HepG2 (cell line): Measurements from ENCODE around the gene LRSAM1. TPM values are rescaled to one million over a fixed set of nuclear protein-coding genes. Genes with fewer than 3 reads are reported as not detected.
A peak's percentile ranks its signal among the peaks of the same experiment; 100 is the strongest.

Experiments used
- AGO2 ChIP-seq: fragments of 200-400 bp; formaldehyde crosslinking; optimal IDR thresholded peaks from 2 replicates; pipeline ENCODE3; 2017; ENCODE audit warnings: mild to moderate bottlenecking, low read depth, low read length, moderate library complexity
- BCL6 ChIP-seq: IDR thresholded peaks from 2 replicates; pipeline ENCODE4 v1.6.1; 2016; ENCODE audit warnings: missing genetic modification reagents, missing compliant biosample characterization
- FOSL2 ChIP-seq: sonication (generic); formaldehyde crosslinking; IDR thresholded peaks from 2 replicates; pipeline ENCODE4 v1.4.0; 2020; ENCODE audit warnings: missing genetic modification reagents
- FOXA3 ChIP-seq: IDR thresholded peaks from 2 replicates; pipeline ENCODE4 v1.6.1; 2016; ENCODE audit warnings: missing genetic modification reagents, missing compliant biosample characterization
- GATAD2A ChIP-seq: IDR thresholded peaks from 2 replicates; pipeline ENCODE4 v1.6.1; 2016
- ISL2 ChIP-seq: sonication (generic); formaldehyde crosslinking; IDR thresholded peaks from 2 replicates; pipeline ENCODE4 v1.5.0; 2020; ENCODE audit warnings: missing genetic modification reagents
- PRDM10 ChIP-seq: sonication (generic); formaldehyde crosslinking; IDR thresholded peaks from 2 replicates; pipeline ENCODE4 v1.4.0; 2020; ENCODE audit warnings: low read depth, missing genetic modification reagents
- SMYD3 ChIP-seq: sonication (generic); formaldehyde crosslinking; IDR thresholded peaks from 2 replicates; pipeline ENCODE4 v1.8.1; 2023; ENCODE audit warnings: mild to moderate bottlenecking, missing genetic modification reagents
- SNAI1 ChIP-seq: sonication (generic); formaldehyde crosslinking; IDR thresholded peaks from 2 replicates; pipeline ENCODE4 v1.5.0; 2020; ENCODE audit warnings: mild to moderate bottlenecking, missing genetic modification reagents, borderline replicate concordance
- STAT5B ChIP-seq: sonication (generic); formaldehyde crosslinking; IDR thresholded peaks from 2 replicates; pipeline ENCODE4 v1.4.0; 2020; ENCODE audit warnings: missing genetic modification reagents
- THRA ChIP-seq: sonication (generic); formaldehyde crosslinking; IDR thresholded peaks from 2 replicates; pipeline ENCODE4 v1.4.0; 2020; ENCODE audit warnings: missing genetic modification reagents, borderline replicate concordance
- TOE1 ChIP-seq: sonication (generic); formaldehyde crosslinking; IDR thresholded peaks from 2 replicates; pipeline ENCODE4 v1.4.0; 2020; ENCODE audit warnings: mild to moderate bottlenecking, missing genetic modification reagents
- ZBTB10 ChIP-seq: sonication (generic); formaldehyde crosslinking; IDR thresholded peaks from 2 replicates; pipeline ENCODE4 v1.4.0; 2020; ENCODE audit warnings: missing genetic modification reagents, borderline replicate concordance
- ZBTB46 ChIP-seq: sonication (generic); formaldehyde crosslinking; IDR thresholded peaks from 2 replicates; pipeline ENCODE4 v1.4.0; 2020; ENCODE audit warnings: mild to moderate bottlenecking, missing genetic modification reagents, borderline replicate concordance
- ZKSCAN1 ChIP-seq: fragments of 150-350 bp; IDR thresholded peaks from 2 replicates; pipeline ENCODE4 v1.6.1; 2014; ENCODE audit warnings: low read length
- ZNF225 ChIP-seq: sonication (generic); formaldehyde crosslinking; IDR thresholded peaks from 2 replicates; pipeline ENCODE4 v1.4.0; 2020; ENCODE audit warnings: mild to moderate bottlenecking, missing genetic modification reagents
- ZNF496 ChIP-seq: sonication (generic); formaldehyde crosslinking; IDR thresholded peaks from 2 replicates; pipeline ENCODE4 v1.8.1; 2023; ENCODE audit warnings: mild to moderate bottlenecking, moderate library complexity, missing genetic modification reagents; ENCODE audit not compliant: insufficient replicate concordance
- ZNF780A ChIP-seq: sonication (generic); formaldehyde crosslinking; IDR thresholded peaks from 2 replicates; pipeline ENCODE4 v1.8.0; 2022; ENCODE audit warnings: mild to moderate bottlenecking, missing genetic modification reagents, moderate library complexity
- polyA plus RNA-seq, 8 experiments: library from polyadenylated mRNA; depleted of rRNA in 3 of 8; stranded (reverse) in 7 of 8; unstranded in 1 of 8; fragments of >200 nt; fragmentation: Illumina TruSeq in 4 of 8; extraction: Trizol in 4 of 8; gene quantifications; 2 replicates each; pipeline versions ENCODE4 v1.2.1 to v1.2.3, GENCODE V29; 2011 to 2016; ENCODE audit warnings: low read depth in 4 of 8, missing spikeins in 1 of 8, mixed read lengths in 1 of 8; ENCODE audit not compliant: insufficient read depth in 1 of 8
- total RNA-seq, 5 experiments: library from RNA; depleted of rRNA; stranded (reverse); fragments of >200 nt; fragmentation: Illumina TruSeq; extraction: Trizol; gene quantifications; 2 replicates each; pipeline ENCODE4 v1.2.3, GENCODE V29; 2016; ENCODE audit warnings: low read depth in 1 of 5

Gene LRSAM1
- total and polyA plus RNA-seq, 2 of the 13 experiments (the other 11 are each of a cell fraction or from before 2014, with no cell fraction given): 8.7 to 10.2 TPM

- TF ChIP-seq THRA (CRISPR knock-in tag): peak; percentile 68; the same call in 1 of the 2 replicates
- no peak for TF ChIP-seq STAT5B (CRISPR knock-in tag)
- TF ChIP-seq AGO2: no peak
- TF ChIP-seq ISL2 (CRISPR knock-in tag): 0 out of 2 replicates have a peak, but pooled peaks have one; percentile 30
- TF ChIP-seq ZNF225 (CRISPR knock-in tag): no peak
- TF ChIP-seq SMYD3 (CRISPR knock-in tag): no peak
- TF ChIP-seq TOE1 (CRISPR knock-in tag): no peak
- TF ChIP-seq PRDM10: 0 out of 2 replicates have a peak, but pooled peaks have one; percentile 20
- no peak for TF ChIP-seq SNAI1 (CRISPR knock-in tag)
- peak; percentile 76 for TF ChIP-seq GATAD2A (CRISPR knock-in tag)
- no peak for TF ChIP-seq ZBTB46 (CRISPR knock-in tag)
- TF ChIP-seq ZNF496: no peak
- TF ChIP-seq ZBTB10 (CRISPR knock-in tag): no peak
- TF ChIP-seq BCL6: no peak
- TF ChIP-seq ZKSCAN1: no peak
- no peak for TF ChIP-seq ZNF780A (CRISPR knock-in tag)
- TF ChIP-seq FOSL2: peak; percentile 45; the same call in 1 of the 2 replicates
- peak; percentile 45 for TF ChIP-seq FOXA3
Observed at GRCh38 chr9:127548352-127548881, 97.1 kb downstream of the LRSAM1 start (continued).
